ENCODE data around the gene RNF223. TPM values are rescaled to one million over a fixed set of nuclear protein-coding genes. Genes with fewer than 3 reads are reported as not detected.
"Not testable (repeated sequence)": the region's sequence is repeated elsewhere in the genome, so short reads cannot be mapped to it uniquely, and the experiment has no call there.

The RNF223 gene
- total and polyA plus RNA-seq, 11 donors = not detected

- intact Hi-C loops (cut with DNase I) = no loop called here
- Histone ChIP-seq H3K27me3 (peaks cover 0 to 5% (median 1%) of the 10 kb centered on the region in 9 donors), H3K9me3 (no peaks in the 10 kb centered on the region), H3K27ac (peak overlapping the region in 8 of 12 donors; percentile 24 to 69 (median 45)), H3K4me3 (peak overlapping the region in 10 of 12 donors; percentile 27 to 52 (median 42)), H3K36me3 (peaks cover 0 to 3% (median 0%) of the 10 kb centered on the region in 9 donors), H3K4me1 (peaks cover 0 to 14% (median 12%) of the 10 kb centered on the region in 12 donors)
- DNase-seq (peak; percentile 60 to 80 (median 70)), ATAC-seq (peak; percentile 85 to 93 (median 87))
- 2 to 9% (median 5%) methylated on average over 14 to 21 of the region's 23 CpGs for WGBS, 4 donors
- no peak for TF ChIP-seq POLR2A (IDR thresholded peaks at IDR 0.05)
- no peak for TF ChIP-seq CTCF (IDR thresholded peaks at IDR 0.05)
Measured at GRCh38 chr1:1080122-1080757, 6.1 kb upstream of the RNF223 start.

GRCh38 chr1:1079408-1080121 is 5.5 kb upstream of the RNF223 start:
- TF ChIP-seq CTCF (IDR thresholded peaks at IDR 0.05) (no peak), POLR2A (IDR thresholded peaks at IDR 0.05) (no peak)
- Histone ChIP-seq H3K27ac (peak overlapping the region in 8 of 12 donors; percentile 24 to 69 (median 45)), H3K9me3 (no peaks in the 10 kb centered on the region), H3K4me3 (peak overlapping the region in 10 of 12 donors; percentile 27 to 52 (median 42)), H3K27me3 (peaks cover 0 to 11% (median 7%) of the 10 kb centered on the region in 9 donors), H3K4me1 (peaks cover 0 to 14% (median 12%) of the 10 kb centered on the region in 12 donors), H3K36me3 (peaks cover 0 to 3% (median 0%) of the 10 kb centered on the region in 9 donors)
- intact Hi-C loops (cut with DNase I) = no loop called here
- 1 to 2% (median 1%) methylated on average over 23 to 38 of the region's 38 CpGs for WGBS, 4 donors
- peak; percentile 50 to 63 (median 61) for ATAC-seq
- DNase-seq = peak in 4 of 5 donors; percentile 35 to 72 (median 58)

GRCh38 chr1:1077396-1077795 is 3.3 kb upstream of the RNF223 start:
- peaks cover 0 to 29% (median 9%) of the 10 kb centered on the region in 9 donors for H3K27me3 ChIP-seq
- WGBS, 4 donors = 8 to 59% methylated on average over 3 to 10 of the region's 21 CpGs; no CpG with 5 or more reads in 2 of the 4 donors
- H3K36me3 ChIP-seq; H3K9me3 ChIP-seq; DNase-seq; H3K4me3 ChIP-seq; H3K27ac ChIP-seq; ATAC-seq; intact Hi-C loops (cut with DNase I): not testable (repeated sequence)
- peaks cover 0 to 14% (median 12%) of the 10 kb centered on the region in 12 donors for H3K4me1 ChIP-seq

- Histone ChIP-seq H3K27me3 (peaks cover 0 to 46% (median 10%) of the 10 kb centered on the region in 9 donors), H3K9me3 (no peaks in the 10 kb centered on the region), H3K27ac (no peak overlapping the region), H3K4me1 (peaks cover 0 to 12% (median 11%) of the 10 kb centered on the region in 12 donors), H3K4me3 (no peak overlapping the region), H3K36me3 (no peaks in the 10 kb centered on the region)
- 52 to 80% (median 65%) methylated on average over 5 to 21 of the region's 21 CpGs for WGBS, 4 donors
- DNase-seq = peak in 4 of 5 donors; percentile 10 to 48 (median 23)
- ATAC-seq = no peak
- intact Hi-C loops (cut with DNase I) = no loop called here
- no peak for TF ChIP-seq POLR2A (IDR thresholded peaks at IDR 0.05)
- no peak for TF ChIP-seq CTCF (IDR thresholded peaks at IDR 0.05)
Measured at GRCh38 chr1:1075148-1075935, 1.2 kb upstream of the RNF223 start.
